GM10266 (cell line): ENCODE data around the gene AP2A1.

ENCODE experiments used
- DNase-seq: peaks from one replicate; pipeline ENCODE4 v3.0.0; 2012; ENCODE audit errors: extremely low spot score
- CTCF ChIP-seq: IDR thresholded peaks from 2 replicates; pipeline ENCODE4 v1.5.1; 2012; ENCODE audit warnings: mild to moderate bottlenecking, low read depth; ENCODE audit not compliant: control insufficient read depth, insufficient read depth; ENCODE audit errors: missing control alignments

The AP2A1 gene

GRCh38 chr19:49755956-49756355, 10.8 kb upstream of the AP2A1 start:
- no peak for DNase-seq
- TF ChIP-seq CTCF, result no peak

- DNase-seq, result no peak
- TF ChIP-seq CTCF, result no peak
These were observed 8.5 kb upstream of the AP2A1 start for GRCh38 chr19:49758292-49758691.

- no peak for DNase-seq
- no peak for TF ChIP-seq CTCF
These were observed 5.6 kb upstream of the AP2A1 start for GRCh38 chr19:49761249-49761624.

GRCh38 chr19:49761625-49762311, 5.0 kb upstream of the AP2A1 start:
- no peak for TF ChIP-seq CTCF
- DNase-seq, result no peak

GRCh38 chr19:49763230-49763629, 3.6 kb upstream of the AP2A1 start, which contains the start of gene TSKS:
TSKS (minus strand) TSS chr19:49763306; CDS start chr19:49763247, 59 bp downstream.
- TF ChIP-seq CTCF, result no peak
- no peak for DNase-seq

- TF ChIP-seq CTCF, result no peak
- DNase-seq, result no peak
These were observed 2.5 kb upstream of the AP2A1 start for GRCh38 chr19:49764341-49764740.

- no peak for TF ChIP-seq CTCF
- DNase-seq, result peak; percentile 100
These were observed 533 bp upstream of the AP2A1 start for GRCh38 chr19:49766007-49766929.
